ENCODE results near the gene C12orf57. TPM values are rescaled to one million over a fixed set of nuclear protein-coding genes. Genes with fewer than 3 reads are reported as not detected.

C12orf57 gene
- total and polyA plus RNA-seq, 2 of the 13 experiments (the other 11 are each of a cell fraction or from before 2014, with no cell fraction given), result 84.0 to 287 TPM

DNA sequence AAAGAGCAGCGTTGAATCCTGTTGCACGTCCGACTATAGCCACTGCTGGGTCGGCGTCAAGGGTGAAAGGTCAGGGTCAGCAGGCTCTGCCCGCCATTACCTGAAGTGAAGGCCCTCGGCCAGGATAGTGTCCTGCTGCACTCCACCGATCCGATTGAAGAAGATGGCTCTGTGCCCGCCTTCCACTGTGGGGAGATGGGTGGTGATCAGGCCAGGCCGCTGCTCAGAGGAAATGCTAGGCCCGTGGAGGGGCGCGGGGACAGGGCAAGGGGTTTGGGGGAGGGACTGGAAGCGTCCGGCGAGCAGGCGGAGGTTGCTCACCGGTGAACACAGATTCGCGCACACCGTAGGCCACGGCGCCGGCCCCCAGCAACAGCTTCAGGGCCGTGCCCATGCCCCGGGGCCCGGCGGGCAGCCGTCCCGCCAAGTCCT is 26.3 kb downstream of the C12orf57 start:
- peak overlapping the region; percentile 97 for H3K4me2 ChIP-seq (ENCODE audit: low read depth, low read length)
- ChIA-PET CTCF (ENCODE audit: low intra/inter-chr PET ratio, low total read pairs) (interaction anchor here (0.9 kb wide), 1 partner anchor 139 kb away, joined by 3 read pairs; the partner anchor contains the start of gene C1RL), POLR2A (interaction anchor here (0.6 to 3.2 kb wide), 7 partner anchors 9 to 159 kb away, joined by 3 to 42 read pairs (median 3); partner anchors contain the start of genes C12orf57, RBP5, RNU7-1 and SPSB2)
- DNase-seq (ENCODE audit: low spot score) (peak; percentile 36), ATAC-seq (peak; percentile 63), FAIRE-seq (no peak)
- TSS peak; percentile 53 for BruUV-seq (replicated peaks)
- no peak overlapping the region for H2AFZ ChIP-seq (ENCODE audit: low read length)
- no peaks in the 10 kb centered on the region for H3K9me3 ChIP-seq (ENCODE audit: low read length)
- peak overlapping the region; percentile 91 for H3K9ac ChIP-seq (ENCODE audit: insufficient read depth, low read depth, low read length)
- in situ Hi-C loops (cut with HindIII; ENCODE audit: extremely low pct_ligation_motif_present, low pct_unique_long_range_greater_than_20kb) (no loop called here), intact Hi-C loops (cut with micrococcal nuclease; ENCODE audit: unreplicated experiment) (loop anchor here (1.0 kb wide), 1 partner anchor 48 kb away; the partner anchor contains the start of gene LPCAT3)
- H3K4me1 ChIP-seq (ENCODE audit: insufficient read depth, low read length), result peaks cover 41% of the 10 kb centered on the region
- WGBS (ENCODE audit: low lambda C conversion rate), result no CpG with 5 or more reads among the region's 31 CpGs
- H3K79me2 ChIP-seq (ENCODE audit: insufficient read depth, low read length), result peaks cover 49% of the 10 kb centered on the region
- H3K27me3 ChIP-seq (ENCODE audit: control insufficient read depth in 1 of 2, insufficient read depth in 2 of 2, low read length in 2 of 2), result no peaks in the 10 kb centered on the region; a peak in 1 of 5 replicates
- H3K4me3 ChIP-seq (replicated peaks in 1 of 3; ENCODE audit: insufficient read depth in 1 of 3, low read depth in 2 of 3, low read length in 3 of 3), result peak overlapping the region; percentile 81 to 99 (median 85)
- H4K20me1 ChIP-seq (ENCODE audit: insufficient read depth, low read length), result no peaks in the 10 kb centered on the region; the same call in 1 of the 2 replicates
- peaks cover 30 to 52% of the 10 kb centered on the region in 2 experiments for H3K36me3 ChIP-seq (replicated peaks in 1 of 2; ENCODE audit: control insufficient read depth in 1 of 2, insufficient read depth in 2 of 2, low read length in 2 of 2)
- H3K27ac ChIP-seq (ENCODE audit: extremely low read length, insufficient read depth, low read length), result peak overlapping the region; percentile 95
- no peak for TF ChIP-seq ZNF619 (CRISPR knock-in tag; IDR thresholded peaks at IDR 0.05)
- no peak for TF ChIP-seq MYC (CRISPR knock-in tag; IDR thresholded peaks at IDR 0.05; ENCODE audit: borderline replicate concordance)
- TF ChIP-seq, protein P1, sequence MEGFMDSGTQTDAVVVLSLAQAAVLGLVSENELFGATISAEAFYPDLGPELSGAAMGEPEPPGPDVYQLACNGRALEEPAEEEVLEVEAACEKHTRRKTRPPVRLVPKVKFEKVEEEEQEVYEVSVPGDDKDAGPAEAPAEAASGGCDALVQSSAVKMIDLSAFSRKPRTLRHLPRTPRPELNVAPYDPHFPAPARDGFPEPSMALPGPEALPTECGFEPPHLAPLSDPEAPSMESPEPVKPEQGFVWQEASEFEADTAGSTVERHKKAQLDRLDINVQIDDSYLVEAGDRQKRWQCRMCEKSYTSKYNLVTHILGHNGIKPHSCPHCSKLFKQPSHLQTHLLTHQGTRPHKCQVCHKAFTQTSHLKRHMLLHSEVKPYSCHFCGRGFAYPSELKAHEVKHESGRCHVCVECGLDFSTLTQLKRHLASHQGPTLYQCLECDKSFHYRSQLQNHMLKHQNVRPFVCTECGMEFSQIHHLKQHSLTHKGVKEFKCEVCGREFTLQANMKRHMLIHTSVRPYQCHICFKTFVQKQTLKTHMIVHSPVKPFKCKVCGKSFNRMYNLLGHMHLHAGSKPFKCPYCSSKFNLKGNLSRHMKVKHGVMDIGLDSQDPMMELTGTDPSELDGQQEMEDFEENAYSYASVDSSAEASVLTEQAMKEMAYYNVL (CRISPR knock-in tag; IDR thresholded peaks at IDR 0.05; ENCODE audit: borderline replicate concordance), result peak; percentile 69; the same call in 1 of the 2 replicates
- TF ChIP-seq ATF7 (IDR thresholded peaks at IDR 0.05), result no peak
- peak; percentile 57; the same call in 1 of the 2 replicates for TF ChIP-seq ATF7 (CRISPR knock-in tag; IDR thresholded peaks at IDR 0.05)
- TF ChIP-seq, protein P2, sequence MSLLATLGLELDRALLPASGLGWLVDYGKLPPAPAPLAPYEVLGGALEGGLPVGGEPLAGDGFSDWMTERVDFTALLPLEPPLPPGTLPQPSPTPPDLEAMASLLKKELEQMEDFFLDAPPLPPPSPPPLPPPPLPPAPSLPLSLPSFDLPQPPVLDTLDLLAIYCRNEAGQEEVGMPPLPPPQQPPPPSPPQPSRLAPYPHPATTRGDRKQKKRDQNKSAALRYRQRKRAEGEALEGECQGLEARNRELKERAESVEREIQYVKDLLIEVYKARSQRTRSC (CRISPR knock-in tag; IDR thresholded peaks at IDR 0.05; ENCODE audit: low read depth), result 0 out of 2 replicates have a peak, but pooled peaks have one; percentile 51
- TF ChIP-seq ZNF737 (CRISPR knock-in tag; IDR thresholded peaks at IDR 0.05; ENCODE audit: borderline replicate concordance), result peak; percentile 80; the same call in 1 of the 2 replicates
- no peak for TF ChIP-seq ZNF546 (CRISPR knock-in tag; conservative IDR thresholded peaks at IDR 0.05)
- no peak for TF ChIP-seq FUBP1 (CRISPR knock-in tag; IDR thresholded peaks at IDR 0.05; ENCODE audit: borderline replicate concordance)
- no peak for TF ChIP-seq CBX5 (CRISPR knock-in tag; IDR thresholded peaks at IDR 0.05; ENCODE audit: borderline replicate concordance)
- TF ChIP-seq, protein P3, sequence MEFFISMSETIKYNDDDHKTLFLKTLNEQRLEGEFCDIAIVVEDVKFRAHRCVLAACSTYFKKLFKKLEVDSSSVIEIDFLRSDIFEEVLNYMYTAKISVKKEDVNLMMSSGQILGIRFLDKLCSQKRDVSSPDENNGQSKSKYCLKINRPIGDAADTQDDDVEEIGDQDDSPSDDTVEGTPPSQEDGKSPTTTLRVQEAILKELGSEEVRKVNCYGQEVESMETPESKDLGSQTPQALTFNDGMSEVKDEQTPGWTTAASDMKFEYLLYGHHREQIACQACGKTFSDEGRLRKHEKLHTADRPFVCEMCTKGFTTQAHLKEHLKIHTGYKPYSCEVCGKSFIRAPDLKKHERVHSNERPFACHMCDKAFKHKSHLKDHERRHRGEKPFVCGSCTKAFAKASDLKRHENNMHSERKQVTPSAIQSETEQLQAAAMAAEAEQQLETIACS (CRISPR knock-in tag; IDR thresholded peaks at IDR 0.05), result no peak
- TF ChIP-seq RARA (CRISPR knock-in tag; IDR thresholded peaks at IDR 0.05), result no peak
- no peak for TF ChIP-seq E2F1 (CRISPR knock-in tag; IDR thresholded peaks at IDR 0.05)
- no peak for TF ChIP-seq MAFK (conservative IDR thresholded peaks at IDR 0.05 in 1 of 2, IDR thresholded peaks at IDR 0.05 in 1 of 2; ENCODE audit: low read length in 2 of 2)
- TF ChIP-seq ZNF563 (CRISPR knock-in tag; IDR thresholded peaks at IDR 0.05), result peak; percentile 51; the same call in 1 of the 2 replicates
- TF ChIP-seq SRY (CRISPR knock-in tag; IDR thresholded peaks at IDR 0.05), result no peak
- TF ChIP-seq ZBTB20 (CRISPR knock-in tag; IDR thresholded peaks at IDR 0.05; ENCODE audit: borderline replicate concordance, low read depth), result no peak
